SIG-M5 treated with dmso at 0.1 percent for 504 hours (cell line): ENCODE measurements around the gene HSPA12B.

Experiments
- DNase-seq: peaks from one replicate; lab custom pipeline; 2025; ENCODE audit not compliant: unreplicated experiment; lab: John Stamatoyannopoulos, UW

Gene HSPA12B

DNA sequence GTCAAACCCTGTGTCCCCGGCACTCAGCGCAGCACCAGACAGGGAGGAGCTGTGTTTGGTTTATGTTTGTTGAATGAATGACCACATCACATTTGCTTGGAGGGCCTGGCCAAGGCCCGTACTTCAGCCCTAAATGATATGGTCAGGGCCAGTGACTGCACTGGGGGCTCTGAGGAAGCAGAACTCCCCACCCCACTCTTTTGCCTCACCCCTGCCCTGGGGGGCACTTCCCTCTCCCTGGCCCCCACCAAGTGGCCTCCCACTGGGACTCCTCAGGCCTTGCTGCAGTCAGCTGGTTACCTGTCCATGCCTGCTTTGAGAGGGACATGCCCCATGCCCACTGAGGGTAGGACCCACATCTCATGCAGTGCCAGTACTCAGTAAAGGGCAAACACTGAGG lies 32.2 kb downstream of the HSPA12B start:
- no peak for DNase-seq

DNA sequence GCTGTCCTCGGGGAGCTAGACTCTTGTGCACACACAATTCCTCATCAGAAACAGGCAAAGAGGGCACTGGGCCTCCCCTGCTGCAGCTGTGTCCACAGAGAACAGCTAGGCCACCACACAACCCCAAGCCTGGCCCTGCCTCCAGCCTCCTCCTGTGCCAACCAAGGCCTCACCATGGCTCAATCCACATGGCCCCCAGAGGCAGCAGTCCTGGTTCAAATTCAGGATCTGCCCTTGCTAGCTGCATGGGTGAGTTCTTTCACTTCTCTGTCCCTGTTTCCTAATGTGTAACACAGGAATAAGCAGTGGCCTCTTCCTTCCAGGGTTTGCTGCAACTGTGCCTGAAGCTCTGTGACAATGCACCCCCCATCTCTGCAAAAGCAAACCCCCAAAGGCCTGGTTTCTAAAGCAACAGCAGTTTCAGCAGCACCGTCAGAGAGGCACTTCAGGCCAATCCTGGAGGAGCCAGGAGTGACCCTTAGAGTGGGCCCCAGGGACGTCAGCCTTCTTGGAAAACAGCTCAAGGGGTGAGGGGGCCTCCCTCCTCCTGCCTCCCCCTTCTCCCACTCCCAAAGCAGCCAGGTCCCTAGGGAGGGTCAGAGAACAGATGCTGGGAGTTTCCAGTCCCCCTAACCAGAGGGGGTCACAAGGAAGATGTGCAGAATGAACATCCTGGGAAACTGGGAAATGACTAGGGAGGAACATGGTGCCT lies 32.8 kb downstream of the HSPA12B start:
- peak; percentile 94 for DNase-seq

DNA sequence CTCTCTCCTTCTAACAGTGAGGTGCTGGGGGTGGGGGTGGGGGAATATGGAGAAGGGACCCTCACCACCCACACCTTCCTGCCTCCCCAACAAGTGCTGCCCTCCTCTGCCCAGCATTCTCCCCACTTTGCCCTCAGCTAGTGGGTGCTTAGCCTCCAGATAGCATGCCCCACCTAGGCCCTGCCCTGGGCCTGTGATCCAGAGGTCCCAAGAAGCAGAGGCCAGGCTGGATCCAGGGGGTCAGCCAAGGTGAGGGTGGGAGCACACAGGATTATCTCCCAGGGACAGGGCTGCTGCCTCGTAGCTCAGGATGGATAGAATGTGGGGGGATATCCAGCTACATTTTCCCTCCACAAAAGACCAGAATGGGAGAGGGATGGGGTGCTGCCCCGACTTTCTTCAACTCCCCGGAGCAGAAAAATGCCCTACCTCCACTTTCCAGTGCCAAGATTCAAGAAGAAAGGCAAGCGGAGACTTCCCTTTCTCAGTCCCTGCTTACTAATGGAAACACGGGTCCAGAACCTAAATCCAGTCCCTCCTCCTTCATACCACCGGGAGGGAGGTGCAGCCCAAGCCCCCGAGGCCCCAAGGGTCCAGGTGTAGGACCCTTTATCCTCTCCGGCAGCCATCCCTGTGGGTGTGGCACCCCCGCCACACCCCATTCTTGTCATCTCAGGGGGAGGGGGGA lies 34.1 kb downstream of the HSPA12B start:
- DNase-seq, result no peak

DNA sequence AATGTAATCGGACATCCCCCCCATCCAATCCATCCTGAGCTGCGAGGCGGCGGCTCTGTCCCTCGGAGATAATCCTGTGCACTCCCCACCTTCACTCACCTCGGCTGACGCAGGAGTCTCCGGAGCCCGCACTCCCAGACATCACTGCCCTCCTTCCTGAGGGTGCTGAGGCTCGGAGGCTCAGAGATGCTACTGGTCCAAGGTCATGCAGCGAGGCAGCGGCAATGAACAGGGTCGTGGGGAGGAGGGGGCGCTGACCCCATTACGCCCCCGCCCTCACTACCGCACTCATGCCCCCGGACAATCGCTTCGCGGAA lies 34.6 kb downstream of the HSPA12B start:
- no peak for DNase-seq

DNA sequence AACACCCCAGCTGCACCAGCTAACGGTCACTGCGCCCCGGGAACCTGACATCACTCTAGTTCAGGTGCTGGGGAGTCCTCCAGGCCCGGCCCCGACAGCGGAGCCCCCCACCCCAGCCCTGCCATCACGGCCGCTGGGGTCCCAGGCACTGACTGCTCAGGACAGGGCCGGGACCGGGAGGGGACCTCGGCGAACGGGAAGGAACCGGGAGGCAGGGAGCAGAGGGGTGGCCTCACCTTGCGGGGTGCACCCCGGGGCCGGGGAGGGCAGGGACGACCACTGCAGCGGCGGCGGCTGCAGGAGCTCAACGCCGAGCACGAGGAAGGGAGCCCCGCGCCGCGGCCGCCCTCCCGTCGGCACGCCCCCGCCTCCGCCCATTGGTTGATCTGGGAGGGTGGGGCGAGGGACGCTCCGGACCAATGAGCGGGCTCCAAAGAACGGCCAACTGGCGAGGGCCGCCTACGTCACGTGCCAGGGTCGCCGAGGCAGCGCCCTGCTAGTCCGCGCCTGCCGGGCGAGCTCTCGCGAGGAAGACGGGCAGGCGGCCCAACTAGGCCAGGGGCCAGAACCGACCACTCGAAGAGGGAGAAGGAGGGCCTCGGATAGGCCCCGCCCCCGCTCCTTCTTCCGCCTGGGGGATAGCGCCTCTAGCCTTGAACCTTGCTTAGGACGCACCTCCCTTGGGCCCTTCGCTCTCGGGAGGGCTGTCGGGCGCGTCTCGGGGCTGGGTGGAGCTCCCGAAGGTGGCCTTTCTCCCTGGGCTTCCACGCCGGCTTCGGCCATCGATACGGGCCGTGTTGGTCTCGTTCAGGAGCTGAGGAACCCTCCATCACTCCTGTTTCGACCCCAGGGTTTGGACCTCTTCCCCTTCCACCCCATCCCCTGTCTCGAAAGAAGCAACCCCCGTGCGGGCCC lies 35.2 kb downstream of the HSPA12B start, which contains the start of gene ADISSP:
TSS of gene ADISSP (minus strand) at position 327 of the 915 bp plus-strand sequence. CDS start 7,653 bp downstream, outside the sequence.
- DNase-seq, result peak; percentile 98

DNA sequence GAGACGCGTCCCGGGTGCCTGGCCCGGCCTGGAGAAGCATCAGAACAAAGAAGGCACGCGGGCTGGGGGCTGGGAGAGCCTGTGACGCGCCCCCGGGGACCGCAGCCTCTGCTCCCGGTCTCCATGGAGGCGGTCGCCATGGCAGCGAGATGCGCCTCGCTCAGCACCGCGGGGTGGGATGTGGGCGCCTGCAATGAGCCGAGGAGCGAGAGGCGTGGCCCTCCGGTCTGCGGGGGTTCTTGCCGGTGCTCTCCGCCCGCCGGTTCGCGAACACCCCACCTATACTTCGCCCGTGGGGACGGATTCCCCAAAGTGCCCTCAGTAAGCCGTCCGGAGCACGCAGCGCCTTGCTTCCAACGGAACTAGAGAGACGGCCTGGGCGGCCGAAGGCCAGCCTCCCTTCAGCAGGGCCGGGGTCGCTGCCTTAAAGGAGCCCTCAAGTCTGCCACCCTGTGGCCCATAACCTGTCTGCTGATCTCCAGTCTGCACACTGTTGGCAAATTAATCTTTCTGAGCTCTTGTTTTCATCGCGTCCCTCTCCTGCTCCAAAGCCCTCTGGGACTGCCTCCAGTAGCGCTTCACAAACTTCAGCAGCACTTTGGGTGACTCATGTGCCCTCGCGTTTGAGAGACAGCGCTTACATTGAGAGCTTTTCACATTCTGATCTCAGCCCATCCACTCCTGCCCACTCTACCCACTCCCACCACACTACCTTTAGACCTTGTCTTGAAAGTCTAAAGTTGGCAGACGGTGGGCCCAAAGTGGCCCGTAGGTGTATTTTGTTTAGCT lies 36.1 kb downstream of the HSPA12B start:
- peak; percentile 89 for DNase-seq

DNA sequence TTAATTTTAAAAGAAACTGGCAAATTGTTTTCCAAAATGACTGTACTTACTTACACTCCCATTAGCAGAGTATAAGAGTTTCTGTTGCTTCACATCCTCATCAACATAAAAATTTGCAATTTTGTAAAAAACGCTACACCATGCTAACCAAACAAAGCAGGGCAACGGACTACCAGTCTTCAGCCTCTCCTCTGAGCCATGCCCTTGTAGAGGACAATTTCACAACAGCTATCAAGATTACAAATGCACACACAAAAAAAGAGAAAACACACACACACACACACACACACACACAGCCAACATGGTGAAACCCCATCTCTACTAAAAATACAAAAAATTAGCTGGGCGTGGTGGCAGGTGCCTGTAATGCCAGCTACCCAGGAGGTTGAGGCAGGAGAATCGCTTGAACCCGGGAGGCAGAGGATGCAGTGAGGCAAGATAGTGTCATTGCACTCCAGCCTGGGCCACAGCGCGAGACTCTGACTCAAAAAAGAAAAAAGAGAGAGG lies 39.1 kb downstream of the HSPA12B start:
- no peak for DNase-seq

DNA sequence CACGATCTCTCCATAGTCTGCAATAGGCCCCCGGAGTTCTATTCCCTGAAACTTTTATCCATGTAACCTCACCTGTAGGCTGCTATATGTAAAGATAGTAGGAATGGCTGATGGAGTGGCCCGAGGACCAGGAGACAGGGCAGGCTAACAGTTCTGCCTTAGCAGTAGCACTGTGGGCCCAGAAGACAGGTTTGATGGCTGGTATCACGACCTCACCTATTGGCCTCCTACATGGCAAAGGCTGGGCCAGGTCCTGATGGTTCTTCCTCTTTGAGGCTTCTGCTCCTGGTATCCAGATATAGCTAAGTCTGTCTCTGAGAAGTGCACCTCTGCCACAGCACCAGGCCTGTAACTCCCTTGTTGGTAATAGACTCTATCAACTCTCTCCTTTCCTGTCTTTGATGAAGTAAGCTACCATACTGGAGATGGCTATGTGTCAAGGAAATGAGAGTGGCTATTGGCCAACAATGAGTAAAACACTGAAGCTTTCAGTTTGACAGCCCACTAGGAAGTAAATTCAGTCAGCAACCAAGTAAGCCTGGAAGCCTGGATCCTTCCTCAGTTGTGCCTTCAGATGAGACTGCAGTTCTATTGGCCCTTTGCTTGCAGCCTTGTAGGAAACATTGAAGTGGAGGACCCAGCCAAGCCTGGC lies 43.1 kb downstream of the HSPA12B start:
- DNase-seq, result peak; percentile 53

DNA sequence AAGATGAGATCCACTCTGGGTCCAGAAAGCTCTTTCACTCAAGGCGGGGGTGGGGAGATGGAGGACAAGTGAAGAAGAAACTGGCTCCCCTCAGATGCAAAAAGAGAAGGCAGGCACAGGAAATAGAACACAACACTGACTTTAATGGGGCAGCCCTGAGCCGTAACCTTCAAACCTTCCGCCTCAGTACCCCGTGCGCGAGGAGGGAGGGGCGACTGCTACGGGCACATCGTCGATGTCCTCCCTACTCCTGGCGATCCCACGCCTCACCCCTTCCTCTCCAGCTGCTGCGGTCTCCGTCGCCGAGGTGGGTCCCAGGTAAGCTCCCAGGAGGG lies 44.9 kb downstream of the HSPA12B start:
- DNase-seq, result no peak

DNA sequence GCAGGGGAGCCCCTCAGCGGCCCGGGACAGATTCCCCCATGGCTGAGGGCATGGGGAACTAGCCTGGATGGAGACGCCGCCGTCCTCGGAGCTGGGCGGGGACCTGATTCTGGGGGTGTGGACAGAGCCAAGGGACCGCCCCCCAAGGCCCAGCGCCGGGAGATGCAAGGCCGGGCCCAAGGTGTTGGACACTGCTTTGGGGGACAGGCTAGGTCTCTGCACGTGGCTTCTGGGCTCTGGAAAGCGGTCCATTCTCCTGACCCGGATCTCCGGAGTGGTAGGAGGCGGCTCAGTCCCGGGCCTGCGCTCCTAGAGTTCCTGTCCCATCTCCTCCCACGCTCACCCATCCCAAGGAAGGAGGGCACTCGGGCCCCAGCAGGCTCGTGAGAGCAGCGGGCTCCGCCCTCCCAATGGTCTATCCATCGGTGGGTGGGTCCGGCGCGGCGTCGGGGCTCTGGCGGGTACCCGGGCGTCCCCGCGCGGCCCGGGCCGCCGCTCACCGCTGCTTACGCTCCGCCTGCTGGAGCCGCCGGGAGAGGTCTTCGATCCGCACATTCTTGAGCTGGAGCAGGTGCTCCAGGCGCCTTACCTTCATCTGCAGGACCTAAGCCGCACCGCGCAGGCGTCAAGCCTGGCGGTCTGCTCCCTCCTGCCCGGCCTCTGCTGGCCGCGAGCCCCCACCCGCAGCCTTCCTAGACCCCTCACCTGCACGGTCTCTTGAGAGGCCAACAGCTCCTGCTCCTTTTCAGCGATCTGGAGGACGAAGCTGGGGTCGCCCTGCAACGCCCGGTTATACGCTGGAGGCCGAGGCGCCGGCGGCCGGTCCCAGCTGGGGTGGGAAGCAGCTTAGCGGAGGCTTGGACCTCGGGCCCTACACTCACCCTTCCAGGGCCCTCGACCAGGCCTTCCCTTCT lies 45.5 kb downstream of the HSPA12B start:
- no peak for DNase-seq

DNA sequence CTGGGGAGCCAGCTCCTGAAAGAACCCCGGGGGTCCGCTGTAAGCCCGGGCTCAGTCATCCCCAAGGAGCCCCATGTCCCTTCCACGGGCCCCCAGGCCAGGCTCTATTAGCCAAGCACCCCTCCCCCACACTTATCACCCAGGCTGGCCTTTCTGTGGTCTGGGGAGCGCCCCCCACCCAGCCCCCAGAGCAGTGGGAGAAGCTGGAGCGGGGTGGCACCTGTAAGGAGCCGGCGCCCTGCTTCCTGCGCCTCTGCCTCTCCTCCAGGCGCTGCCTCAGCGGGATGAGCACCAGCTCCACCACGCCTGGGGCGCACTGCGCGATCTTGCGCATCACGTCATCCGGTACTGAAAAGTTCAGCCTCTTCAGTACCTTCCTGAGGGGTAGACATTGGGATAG lies 46.5 kb downstream of the HSPA12B start:
- no peak for DNase-seq

DNA sequence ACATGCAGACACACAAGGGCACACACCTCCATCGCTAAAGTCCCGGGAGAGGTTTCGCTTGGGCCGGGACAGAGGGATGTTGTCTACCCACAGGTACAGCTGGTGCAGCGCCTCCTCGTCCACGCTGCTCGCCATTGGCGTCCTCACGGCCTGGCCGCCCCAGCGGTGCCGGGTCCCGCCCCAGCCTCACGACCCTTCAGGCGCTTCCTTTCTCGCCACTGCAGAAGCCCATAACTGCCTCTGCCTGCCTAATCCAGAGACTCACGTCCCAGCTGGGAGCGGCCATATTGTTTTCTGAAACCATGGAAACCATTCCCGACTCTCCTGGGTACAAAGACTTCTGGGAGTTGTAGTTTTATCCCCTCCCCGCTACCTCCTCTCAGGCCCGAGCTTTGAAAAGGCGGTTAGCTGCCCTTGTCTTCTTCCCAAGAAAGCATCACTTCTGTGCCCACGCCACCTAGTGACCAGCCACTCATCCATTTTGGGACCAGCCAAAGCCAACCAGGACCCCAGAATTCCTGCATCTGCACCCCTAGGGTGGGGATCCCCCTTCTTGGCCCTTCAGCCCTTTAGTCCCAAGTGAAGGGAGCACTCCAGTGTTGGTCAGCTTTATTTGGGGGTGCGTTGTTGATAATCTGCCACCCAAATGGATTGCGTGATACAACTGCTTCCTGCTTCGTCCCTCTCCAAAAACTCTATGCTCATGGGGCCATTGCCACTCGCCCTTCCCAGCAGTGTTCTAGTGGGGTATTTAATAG lies 48.8 kb downstream of the HSPA12B start, which contains the start of gene SPEF1:
TSS of gene SPEF1 (minus strand) at position 296 of the 758 bp plus-strand sequence. CDS start at position 135, 161 bp downstream.
- DNase-seq, result peak; percentile 98

DNA sequence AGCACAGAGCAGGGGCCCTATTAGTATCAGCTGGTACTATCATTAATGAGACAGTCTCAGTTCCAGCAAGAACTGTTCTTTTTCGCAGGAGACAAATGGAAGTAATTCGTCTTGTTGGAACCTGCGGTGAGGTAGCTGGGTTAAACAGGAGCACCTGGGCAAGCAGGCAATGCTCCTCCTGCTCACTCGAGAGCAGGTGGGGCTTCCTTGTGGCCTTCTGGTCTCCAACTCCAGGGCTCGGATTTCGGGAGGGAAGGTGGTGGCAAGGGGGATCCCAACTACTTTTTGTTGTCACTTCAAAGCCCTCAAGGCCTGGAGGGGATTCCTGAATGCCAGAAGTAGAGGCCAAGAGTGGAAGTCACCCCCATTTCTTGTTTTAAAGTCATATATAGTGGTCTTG lies 50.1 kb downstream of the HSPA12B start:
- no peak for DNase-seq

DNA sequence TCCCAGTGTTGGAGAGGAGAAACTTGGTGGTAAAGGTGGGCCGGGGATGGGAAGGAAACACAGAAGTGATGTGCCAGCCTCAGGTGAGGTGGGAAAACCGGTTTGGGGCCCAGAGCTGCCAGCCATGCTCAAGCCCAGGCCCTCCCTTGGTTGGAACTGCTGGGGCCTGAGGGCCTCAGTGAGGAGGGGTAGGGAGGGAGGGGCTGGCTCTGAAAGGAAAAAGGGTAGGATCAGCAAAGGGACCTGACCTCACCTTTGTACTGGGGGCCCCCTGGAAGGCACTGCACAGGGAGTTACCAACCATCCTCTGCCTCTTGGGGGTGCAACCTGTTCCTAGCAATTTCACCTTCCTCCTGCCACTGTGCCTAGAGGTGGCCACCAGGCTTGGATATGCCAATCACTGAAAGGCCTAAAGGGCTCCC lies 50.6 kb downstream of the HSPA12B start:
- DNase-seq, result no peak

DNA sequence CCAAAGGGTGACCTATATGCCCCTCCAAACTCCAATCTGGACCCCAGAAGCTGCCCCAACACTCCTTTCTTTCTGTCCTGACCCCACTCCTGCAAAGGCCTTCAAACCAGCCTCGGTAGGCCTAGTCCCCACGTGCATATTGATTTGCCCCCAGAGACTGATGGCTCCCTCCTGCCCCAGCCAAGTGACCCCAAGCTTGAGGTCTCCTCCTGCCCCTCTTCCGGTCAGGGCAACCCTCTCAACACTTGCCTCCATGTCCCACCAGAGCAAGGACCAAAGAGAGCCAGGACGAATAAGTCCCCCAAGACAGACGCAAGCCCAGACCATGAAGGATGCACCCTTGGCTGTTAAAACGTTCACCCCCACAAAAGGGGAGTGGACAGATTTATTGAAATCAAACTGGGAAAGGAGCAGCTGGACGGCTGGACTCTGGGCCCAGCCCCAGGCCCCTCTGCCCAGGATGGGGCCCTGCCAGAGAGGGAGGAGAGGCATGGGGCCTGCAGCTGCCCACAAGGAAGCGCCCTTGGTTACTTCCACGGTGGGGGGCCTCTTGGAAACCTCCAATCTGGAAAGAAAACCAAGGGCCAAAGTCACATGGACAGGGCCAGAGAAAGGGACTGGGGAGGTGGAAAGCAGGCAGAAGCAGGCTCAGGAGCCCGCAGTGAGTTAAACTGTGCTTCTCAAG lies 51.2 kb downstream of the HSPA12B start:
- DNase-seq, result no peak

DNA sequence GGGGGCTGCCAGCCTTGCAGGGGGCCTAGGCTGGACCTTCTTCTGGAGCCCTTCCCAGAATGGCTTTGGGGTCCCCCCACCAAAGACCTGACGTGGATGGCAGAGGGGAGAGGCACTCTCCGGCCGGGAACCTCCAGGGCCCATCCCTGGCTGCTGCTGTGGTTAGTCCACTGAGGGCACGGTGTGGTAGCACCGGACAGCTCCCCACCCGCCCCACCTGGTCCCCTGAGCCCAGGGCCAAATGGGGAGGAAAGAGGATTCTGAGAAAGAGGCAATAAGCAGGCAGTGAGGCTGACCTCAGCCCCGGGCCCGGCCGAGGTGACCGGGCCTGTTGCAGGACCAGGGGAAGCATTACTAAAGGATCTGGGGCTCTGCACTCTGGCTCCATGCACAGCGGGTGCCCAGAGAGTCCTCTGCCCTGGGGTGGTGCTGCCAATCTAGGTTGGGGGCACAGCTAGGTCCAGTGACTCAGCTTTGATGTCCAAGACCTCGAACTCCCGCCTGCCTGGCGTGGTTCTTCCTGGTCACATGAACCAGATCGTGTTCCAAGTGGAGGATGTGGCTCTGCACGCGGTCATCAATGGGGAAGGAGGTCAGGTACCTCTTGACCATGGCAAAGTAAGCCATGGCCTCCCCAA lies 51.9 kb downstream of the HSPA12B start:
- DNase-seq, result no peak

DNA sequence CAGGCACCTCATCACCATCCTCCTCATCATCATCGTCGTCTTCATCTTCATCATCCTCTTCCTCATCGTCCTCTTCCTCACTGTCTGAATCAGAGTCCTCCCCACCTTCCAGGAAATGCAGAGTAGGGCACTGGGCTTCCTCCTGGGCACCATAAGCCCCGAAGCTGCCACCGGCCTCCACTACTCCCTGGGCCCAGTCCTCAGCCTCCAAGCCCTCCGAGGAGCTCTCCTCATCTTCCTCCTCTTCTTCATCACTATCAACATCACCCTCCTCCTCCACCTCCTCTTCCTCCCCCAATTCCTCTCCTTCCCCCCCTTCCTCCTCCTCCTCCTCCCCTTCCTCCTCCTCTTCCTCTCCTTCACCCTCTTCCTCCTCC lies 52.4 kb downstream of the HSPA12B start:
- no peak for DNase-seq
